Lower leg skin (tissue), 4 donors: Measurements from ENCODE around the gene SLC1A1. TPM values are rescaled to one million over a fixed set of nuclear protein-coding genes. Genes with fewer than 3 reads are reported as not detected.

Experiments used
- DNase-seq, 2 donors: peaks; one replicate each; pipeline ENCODE4 v3.0.0-alpha.2; 2019; ENCODE audit warnings: low spot score in 2 of 2
- H3K4me3 ChIP-seq: fragments of 200-600 bp; sonication (generic); 2 replicates; pipeline ENCODE4 v1.5.1; 2017; ENCODE audit warnings: mild to moderate bottlenecking, low read depth; ENCODE audit not compliant: poor library complexity, severe bottlenecking
- POLR2A ChIP-seq, 2 donors: fragments of 450-650 bp; IDR thresholded peaks; one replicate each; pipeline ENCODE4 v1.6.1; 2016 to 2017; ENCODE audit warnings: antibody characterized with exemption in 2 of 2, mild to moderate bottlenecking in 1 of 2, moderate library complexity in 1 of 2
- WGBS, 2 donors: methylation state at CpG; one replicate each; pipeline ENCODE4 v1.1.5; 2018; 5-methylcytosine and 5-hydroxymethylcytosine counted together
- intact Hi-C: fragments of 100-400 bp; cut with DNase I; formaldehyde crosslinking; loops from one replicate; pipeline ENCODE4 v1.15.0; 2023; ENCODE audit warnings: low total_unique reads
- total RNA-seq, 4 donors: library from RNA; depleted of rRNA; stranded (reverse); fragments of >200 nt; gene quantifications; one replicate each; pipeline ENCODE4 v1.1.0, GENCODE V29; 2016
- TF ChIP-seq, protein P1 (sequence below), 3 donors: fragments of 450-650 bp; IDR thresholded peaks; one replicate each; pipeline ENCODE4 v1.5.1; 2016; ENCODE audit warnings: antibody characterized with exemption in 3 of 3, mild to moderate bottlenecking in 3 of 3, moderate library complexity in 2 of 3

The SLC1A1 gene
- total RNA-seq, 4 donors from 2014 or later, result 1.1 to 2.2 (median 2.0) TPM

- 75 to 81% methylated on average over 1 of the region's 1 CpG for WGBS, 2 donors
- no peak overlapping the region for H3K4me3 ChIP-seq
- TF ChIP-seq, protein P1, sequence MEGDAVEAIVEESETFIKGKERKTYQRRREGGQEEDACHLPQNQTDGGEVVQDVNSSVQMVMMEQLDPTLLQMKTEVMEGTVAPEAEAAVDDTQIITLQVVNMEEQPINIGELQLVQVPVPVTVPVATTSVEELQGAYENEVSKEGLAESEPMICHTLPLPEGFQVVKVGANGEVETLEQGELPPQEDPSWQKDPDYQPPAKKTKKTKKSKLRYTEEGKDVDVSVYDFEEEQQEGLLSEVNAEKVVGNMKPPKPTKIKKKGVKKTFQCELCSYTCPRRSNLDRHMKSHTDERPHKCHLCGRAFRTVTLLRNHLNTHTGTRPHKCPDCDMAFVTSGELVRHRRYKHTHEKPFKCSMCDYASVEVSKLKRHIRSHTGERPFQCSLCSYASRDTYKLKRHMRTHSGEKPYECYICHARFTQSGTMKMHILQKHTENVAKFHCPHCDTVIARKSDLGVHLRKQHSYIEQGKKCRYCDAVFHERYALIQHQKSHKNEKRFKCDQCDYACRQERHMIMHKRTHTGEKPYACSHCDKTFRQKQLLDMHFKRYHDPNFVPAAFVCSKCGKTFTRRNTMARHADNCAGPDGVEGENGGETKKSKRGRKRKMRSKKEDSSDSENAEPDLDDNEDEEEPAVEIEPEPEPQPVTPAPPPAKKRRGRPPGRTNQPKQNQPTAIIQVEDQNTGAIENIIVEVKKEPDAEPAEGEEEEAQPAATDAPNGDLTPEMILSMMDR (IDR thresholded peaks at IDR 0.05), result no peak
- no peak for TF ChIP-seq POLR2A (IDR thresholded peaks at IDR 0.05)
- no peak for DNase-seq
- intact Hi-C loops, result loop anchor here (2.0 kb wide), 1 partner anchor 48 kb away; no protein-coding TSS in a partner anchor
Observed at GRCh38 chr9:4547016-4547415, 56.7 kb downstream of the SLC1A1 start.

GRCh38 chr9:4548811-4549725 is 58.8 kb downstream of the SLC1A1 start:
- intact Hi-C loops, result no loop called here
- 75 to 77% methylated on average over 11 of the region's 11 CpGs for WGBS, 2 donors

GRCh38 chr9:4549751-4550295 is 59.6 kb downstream of the SLC1A1 start:
- WGBS, 2 donors, result 72 to 74% methylated on average over 4 of the region's 4 CpGs
- intact Hi-C loops, result no loop called here
- no peak for DNase-seq
- no peak overlapping the region for H3K4me3 ChIP-seq
- no peak for TF ChIP-seq POLR2A (IDR thresholded peaks at IDR 0.05)
- TF ChIP-seq, protein P1 (IDR thresholded peaks at IDR 0.05), result no peak

More at GRCh38 chr9:4548811-4549725, 58.8 kb downstream of the SLC1A1 start:
- no peak for TF ChIP-seq POLR2A (IDR thresholded peaks at IDR 0.05)
- TF ChIP-seq, protein P1 (IDR thresholded peaks at IDR 0.05), result no peak
- H3K4me3 ChIP-seq, result no peak overlapping the region
- no peak for DNase-seq

DNA sequence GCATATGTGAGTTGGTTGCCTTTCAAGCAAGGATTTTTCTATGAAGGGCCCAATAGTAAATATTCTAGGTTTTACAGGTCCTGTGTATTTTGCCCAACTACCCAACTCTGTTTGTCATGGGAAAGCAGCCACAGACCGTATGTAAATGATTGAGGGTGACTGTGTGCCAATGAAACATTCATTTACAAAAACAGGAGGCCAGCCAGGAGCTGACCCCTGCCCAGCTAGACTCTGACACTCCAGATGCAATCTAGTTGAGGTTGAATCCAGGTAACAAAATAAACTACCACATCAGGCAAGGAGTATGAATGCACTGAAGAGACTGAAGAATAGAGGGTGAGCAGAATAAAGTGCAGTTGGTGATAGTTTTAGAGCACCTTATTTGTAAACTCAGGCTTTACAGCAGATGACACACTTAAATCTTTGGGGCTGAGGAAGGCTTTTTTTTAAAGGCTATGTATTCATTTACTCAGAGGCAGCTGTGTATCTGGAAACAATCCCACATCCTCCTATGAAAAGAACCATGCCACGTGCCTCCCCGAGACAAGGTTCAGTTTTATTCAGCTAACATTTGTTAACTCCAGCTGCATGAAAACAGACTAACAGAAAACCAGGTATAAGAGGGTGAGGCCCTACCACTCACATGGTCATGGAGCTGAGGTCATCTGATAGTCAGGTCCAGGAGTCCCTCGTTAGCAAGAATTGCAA is 60.7 kb downstream of the SLC1A1 start:
- intact Hi-C loops, result no loop called here
- no peak for TF ChIP-seq POLR2A (IDR thresholded peaks at IDR 0.05)
- TF ChIP-seq, protein P1 (IDR thresholded peaks at IDR 0.05), result no peak
- no peak overlapping the region for H3K4me3 ChIP-seq
- WGBS, 2 donors, result 58 to 78% methylated on average over 4 of the region's 4 CpGs
- no peak for DNase-seq

- 71 to 76% methylated on average over 1 of the region's 1 CpG for WGBS, 2 donors
- no peak for TF ChIP-seq POLR2A (IDR thresholded peaks at IDR 0.05)
- TF ChIP-seq, protein P1 (IDR thresholded peaks at IDR 0.05), result no peak
- DNase-seq, result no peak
- intact Hi-C loops, result no loop called here
- H3K4me3 ChIP-seq, result no peak overlapping the region
Observed at GRCh38 chr9:4553951-4554381, 63.7 kb downstream of the SLC1A1 start.
